HepG2 (cell line): Measurements from ENCODE around the gene DNM1L. TPM values are rescaled to one million over a fixed set of nuclear protein-coding genes. Genes with fewer than 3 reads are reported as not detected.
A peak's percentile ranks its signal among the peaks of the same experiment; 100 is the strongest.

ENCODE experiments used
- ATAC-seq: fragments of 200-7000 bp; cut with Tn5 transposase; 3 replicates; pipeline ENCODE4 v1.9.1; 2020; ENCODE audit warnings: mild to moderate bottlenecking, moderate library complexity
- BruUV-seq: library from RNA; stranded (reverse); fragments of 400-500 nt; replicated peaks from 2 replicates; lab custom pipeline; 2021; lab: Mats Ljungman, UMichigan
- CTCF ChIA-PET: fragments of 300-600 bp; formaldehyde crosslinking; extraction: SDS; loops from one replicate; lab custom pipeline; 2021; ENCODE audit warnings: low total read pairs, inconsistent platforms, low intra/inter-chr PET ratio; lab: Yijun Ruan, JAX
- POLR2A ChIA-PET: fragments of 350-600 bp; sonication (Branson Sonifier 250); formaldehyde crosslinking; loops from one replicate; lab custom pipeline; 2020; ENCODE audit warnings: antibody characterized with exemption, inconsistent platforms; lab: Yijun Ruan, JAX
- DNase-seq: peaks from one replicate; pipeline ENCODE4 v3.0.0-alpha.2; 2015; ENCODE audit warnings: low spot score
- FAIRE-seq: peaks from 3 replicates; lab custom pipeline; 2011; peaks lifted over from hg19 to GRCh38; lab: Jason Lieb, UNC
- H2AFZ ChIP-seq: one replicate; pipeline ENCODE4 v1.6.1; 2011; ENCODE audit warnings: low read length, inconsistent platforms
- H3K27ac ChIP-seq: fragments of 300-600 bp; 3 replicates; pipeline ENCODE4 v1.8.0; 2011; ENCODE audit warnings: mixed run types, mild to moderate bottlenecking, mixed read lengths, low read length, inconsistent platforms; ENCODE audit not compliant: insufficient read depth; ENCODE audit errors: extremely low read length
- H3K27me3 ChIP-seq, 2 experiments: fragments of 200-600 bp in 1 of 2; 2 replicates in 1 of 2; 3 replicates in 1 of 2; pipeline versions ENCODE4 v1.6.0 to v1.8.0; 2011; ENCODE audit warnings: low read length in 2 of 2, mild to moderate bottlenecking in 2 of 2, moderate library complexity in 2 of 2, inconsistent platforms in 1 of 2; ENCODE audit not compliant: insufficient read depth in 2 of 2, control insufficient read depth in 1 of 2
- H3K36me3 ChIP-seq, 2 experiments: fragments of 200-600 bp in 1 of 2; replicated peaks in 1 of 2; 2 replicates in 1 of 2; 3 replicates in 1 of 2; pipeline versions ENCODE4 v1.5.1 to v1.8.0; 2011; ENCODE audit warnings: low read length in 2 of 2, inconsistent platforms in 1 of 2; ENCODE audit not compliant: insufficient read depth in 2 of 2, control insufficient read depth in 1 of 2
- H3K4me1 ChIP-seq: 2 replicates; pipeline ENCODE4 v1.5.1; 2012; ENCODE audit warnings: low read length, inconsistent platforms; ENCODE audit not compliant: insufficient read depth
- H3K4me2 ChIP-seq: 2 replicates; pipeline ENCODE4 v1.6.0; 2011; ENCODE audit warnings: low read depth, low read length, inconsistent platforms
- H3K4me3 ChIP-seq, 3 experiments: fragments of 200-600 bp in 1 of 3; sonication (generic), shearing (Covaris generic) in 1 of 3; replicated peaks in 1 of 3; 2 replicates each; pipeline ENCODE4 v1.5.1; 2011 to 2016; ENCODE audit warnings: low read length in 3 of 3, inconsistent platforms in 2 of 3, low read depth in 2 of 3, mild to moderate bottlenecking in 2 of 3, control low read depth in 1 of 3, mixed read lengths in 1 of 3; ENCODE audit not compliant: insufficient read depth in 1 of 3
- H3K79me2 ChIP-seq: one replicate; pipeline ENCODE4 v1.6.1; 2011; ENCODE audit warnings: low read length, inconsistent platforms; ENCODE audit not compliant: insufficient read depth
- H3K9ac ChIP-seq: 2 replicates; pipeline ENCODE4 v1.6.0; 2011; ENCODE audit warnings: mild to moderate bottlenecking, low read depth, low read length, inconsistent platforms; ENCODE audit not compliant: insufficient read depth
- H3K9me3 ChIP-seq: 2 replicates; pipeline ENCODE4 v1.5.1; 2012; ENCODE audit warnings: mild to moderate bottlenecking, low read length
- H4K20me1 ChIP-seq: 2 replicates; pipeline ENCODE4 v1.6.0; 2011; ENCODE audit warnings: inconsistent platforms, mild to moderate bottlenecking, low read length, moderate library complexity; ENCODE audit not compliant: insufficient read depth
- EZH2 ChIP-seq: conservative IDR thresholded peaks from 2 replicates; pipeline ENCODE4 v1.6.1; 2012; ENCODE audit warnings: mild to moderate bottlenecking, low read depth, low read length, moderate library complexity
- MED8 ChIP-seq: sonication (generic); formaldehyde crosslinking; IDR thresholded peaks from 2 replicates; pipeline ENCODE4 v1.8.1; 2023; ENCODE audit warnings: mild to moderate bottlenecking, missing genetic modification reagents; ENCODE audit not compliant: insufficient replicate concordance
- MNT ChIP-seq: fragments of 450-650 bp; IDR thresholded peaks from 2 replicates; pipeline ENCODE4 v1.6.1; 2016
- PHF20 ChIP-seq: sonication (generic); formaldehyde crosslinking; IDR thresholded peaks from 2 replicates; pipeline ENCODE4 v1.5.0; 2020; ENCODE audit warnings: mild to moderate bottlenecking, missing genetic modification reagents
- RARA ChIP-seq: IDR thresholded peaks from 2 replicates; pipeline ENCODE4 v1.6.1; 2016; ENCODE audit warnings: missing genetic modification reagents, missing compliant biosample characterization
- RARG ChIP-seq: sonication (generic); formaldehyde crosslinking; IDR thresholded peaks from 2 replicates; pipeline ENCODE4 v1.4.0; 2020; ENCODE audit warnings: low read depth, mild to moderate bottlenecking, missing genetic modification reagents
- RBAK ChIP-seq: sonication (generic); formaldehyde crosslinking; IDR thresholded peaks from 2 replicates; pipeline ENCODE4 v1.5.1; 2020; ENCODE audit warnings: mild to moderate bottlenecking, missing genetic modification reagents
- ZNF264 ChIP-seq: sonication (generic); formaldehyde crosslinking; IDR thresholded peaks from 2 replicates; pipeline ENCODE4 v1.4.0; 2020; ENCODE audit warnings: missing genetic modification reagents
- ZNF33B ChIP-seq: sonication (generic); formaldehyde crosslinking; IDR thresholded peaks from 2 replicates; pipeline ENCODE4 v1.5.1; 2020; ENCODE audit warnings: mild to moderate bottlenecking, missing genetic modification reagents
- WGBS: methylation state at CpG from one replicate; pipeline ENCODE4 v1.1.6; 2017; ENCODE audit warnings: low lambda C conversion rate; 5-methylcytosine and 5-hydroxymethylcytosine counted together
- in situ Hi-C: cut with HindIII; loops from 2 replicates; pipeline ENCODE4 v1.10.0; 2017; ENCODE audit warnings: low pct_unique_long_range_greater_than_20kb; ENCODE audit not compliant: extremely low pct_ligation_motif_present
- intact Hi-C: fragments of 100-400 bp; cut with micrococcal nuclease; formaldehyde crosslinking; loops from one replicate; pipeline ENCODE4 v1.10.0; 2022; ENCODE audit not compliant: unreplicated experiment
- polyA plus RNA-seq, 8 experiments: library from polyadenylated mRNA; depleted of rRNA in 3 of 8; stranded (reverse) in 7 of 8; unstranded in 1 of 8; fragments of >200 nt; fragmentation: Illumina TruSeq in 4 of 8; extraction: Trizol in 4 of 8; gene quantifications; 2 replicates each; pipeline versions ENCODE4 v1.2.1 to v1.2.3, GENCODE V29; 2011 to 2016; ENCODE audit warnings: low read depth in 4 of 8, missing spikeins in 1 of 8, mixed read lengths in 1 of 8; ENCODE audit not compliant: insufficient read depth in 1 of 8
- total RNA-seq, 5 experiments: library from RNA; depleted of rRNA; stranded (reverse); fragments of >200 nt; fragmentation: Illumina TruSeq; extraction: Trizol; gene quantifications; 2 replicates each; pipeline ENCODE4 v1.2.3, GENCODE V29; 2016; ENCODE audit warnings: low read depth in 1 of 5

DNM1L gene
- total and polyA plus RNA-seq, 2 of the 13 experiments (the other 11 are each of a cell fraction or from before 2014, with no cell fraction given): 35.9 to 65.8 TPM

GRCh38 chr12:32754111-32754510, 75.0 kb downstream of the DNM1L start:
- intact Hi-C loops: loop anchor here (10.0 kb wide), 2 partner anchors 111 to 651 kb away; no protein-coding TSS in a partner anchor
- peak overlapping the region; percentile 90 for H3K9ac ChIP-seq
- H3K27ac ChIP-seq: no peak overlapping the region
- H3K4me2 ChIP-seq: peak overlapping the region; percentile 80
- H3K79me2 ChIP-seq: peaks cover 29% of the 10 kb centered on the region
- in situ Hi-C loops: loop anchor here (25.0 kb wide), 1 partner anchor 658 kb away; no protein-coding TSS in a partner anchor
- no peak overlapping the region for H2AFZ ChIP-seq
- CTCF ChIA-PET: no interaction called here
- TF ChIP-seq RARG (CRISPR knock-in tag) (no peak), EZH2 (no peak), RBAK (no peak), RARA (CRISPR knock-in tag) (no peak), ZNF33B (CRISPR knock-in tag) (no peak), MNT (peak; percentile 44), MED8 (CRISPR knock-in tag) (no peak), PHF20 (CRISPR knock-in tag) (no peak), ZNF264 (CRISPR knock-in tag) (no peak)
- TF ChIP-seq, all 625 proteins: peak for 1
- POLR2A ChIA-PET: no interaction called here
- no peak for ATAC-seq
- Histone ChIP-seq H3K9me3 (no peaks in the 10 kb centered on the region), H3K4me3 (peak overlapping the region; percentile 86 to 95 (median 91); a peak in 5 of 6 replicates), H4K20me1 (no peaks in the 10 kb centered on the region), H3K4me1 (peaks cover 30% of the 10 kb centered on the region), H3K27me3 (no peaks in the 10 kb centered on the region; a peak in 1 of 5 replicates), H3K36me3 (peaks cover 5 to 31% of the 10 kb centered on the region in 2 experiments)
- DNase-seq: no peak
- BruUV-seq: no TSS peak
- WGBS: 69% methylated on average over 2 of the region's 2 CpGs
- no peak for FAIRE-seq
